Breast epithelium (tissue), 4 donors: ENCODE data around the gene CTSL. TPM values are rescaled to one million over a fixed set of nuclear protein-coding genes. Genes with fewer than 3 reads are reported as not detected.

ENCODE experiments used
- DNase-seq, 2 donors: peaks; one replicate each; pipeline ENCODE4 v3.0.0-alpha.2; 2019; ENCODE audit warnings: low spot score in 2 of 2
- H3K27ac ChIP-seq, 2 donors: fragments of 200-600 bp; sonication (generic) in 1 of 2; one replicate each; pipeline ENCODE4 v1.5.1; 2016 to 2019; ENCODE audit warnings: mild to moderate bottlenecking in 1 of 2
- H3K27me3 ChIP-seq, 2 donors: fragments of 200-600 bp; sonication (generic) in 1 of 2; one replicate each; pipeline versions ENCODE4 v1.5.1 to v1.6.0; 2017 to 2019; ENCODE audit warnings: control low read depth in 1 of 2, mild to moderate bottlenecking in 1 of 2
- H3K36me3 ChIP-seq: fragments of 200-600 bp; one replicate; pipeline ENCODE4 v1.5.1; 2019
- H3K4me1 ChIP-seq, 2 donors: fragments of 200-600 bp; sonication (generic); one replicate each; pipeline ENCODE4 v1.5.1; 2016 to 2019; ENCODE audit warnings: control low read depth in 1 of 2
- H3K4me3 ChIP-seq, 3 donors: fragments of 200-600 bp; sonication (generic); 1 replicate in 2 of 3; 2 replicates in 1 of 3; pipeline ENCODE4 v1.5.1; 2016 to 2019; ENCODE audit warnings: mild to moderate bottlenecking in 3 of 3, moderate library complexity in 2 of 3
- H3K9me3 ChIP-seq, 2 donors: fragments of 200-600 bp; sonication (generic) in 1 of 2; one replicate each; pipeline ENCODE4 v1.5.1; 2016 to 2019; ENCODE audit warnings: control low read depth in 1 of 2
- POLR2A ChIP-seq: fragments of 450-650 bp; IDR thresholded peaks from one replicate; pipeline ENCODE4 v1.6.1; 2016; ENCODE audit warnings: antibody characterized with exemption, mild to moderate bottlenecking, moderate library complexity
- POLR2AphosphoS5 ChIP-seq, 3 donors: sonication (generic); formaldehyde crosslinking; IDR thresholded peaks; one replicate each; pipeline ENCODE4 v1.6.1; 2017; ENCODE audit warnings: antibody characterized with exemption in 3 of 3
- intact Hi-C: fragments of 100-400 bp; cut with DNase I; formaldehyde crosslinking; loops from one replicate; pipeline ENCODE4 v1.15.1; 2023; ENCODE audit warnings: low total_unique reads
- total RNA-seq, 3 donors: library from RNA; depleted of rRNA; stranded (reverse); fragments of >200 nt; gene quantifications; one replicate each; pipeline ENCODE4 v1.1.0, GENCODE V29; 2016
- TF ChIP-seq, protein P1 (sequence below), 3 donors: fragments of 450-650 bp; IDR thresholded peaks; one replicate each; pipeline ENCODE4 v1.5.1; 2016 to 2017; ENCODE audit warnings: antibody characterized with exemption in 3 of 3, mild to moderate bottlenecking in 3 of 3, moderate library complexity in 3 of 3

Gene CTSL
- total RNA-seq, 3 donors from 2014 or later, result 89.0 to 147 (median 134) TPM

DNA sequence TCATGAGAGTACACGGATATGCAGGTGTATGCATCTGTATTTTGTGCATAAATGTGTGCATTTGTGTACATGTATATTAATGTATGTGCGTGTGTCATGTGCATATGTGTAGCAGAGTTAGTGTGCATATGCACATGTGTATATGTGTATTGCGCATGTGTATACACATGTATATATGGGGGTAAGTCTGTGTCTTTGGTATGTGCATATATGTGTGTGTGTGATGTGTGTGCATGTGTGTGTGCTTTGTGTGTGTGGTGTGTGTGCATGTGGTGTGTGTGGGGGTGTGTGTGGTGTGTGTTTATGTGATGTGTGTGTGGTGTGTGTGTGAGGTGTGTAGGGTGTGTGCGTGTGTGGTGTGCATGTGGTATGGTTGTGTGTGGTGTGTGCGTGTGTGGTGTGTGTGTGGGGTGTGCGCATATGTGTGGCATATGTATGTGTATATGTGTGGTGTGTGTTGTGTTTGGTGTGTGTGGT, 13.1 kb upstream of the CTSL start:
- Histone ChIP-seq H3K27me3 (no peaks in the 10 kb centered on the region), H3K4me1 (no peaks in the 10 kb centered on the region), H3K36me3 (no peaks in the 10 kb centered on the region), H3K4me3 (no peak overlapping the region), H3K27ac (peak overlapping the region; percentile 40 to 92), H3K9me3 (no peaks in the 10 kb centered on the region)
- DNase-seq, result no peak
- TF ChIP-seq, protein P1, sequence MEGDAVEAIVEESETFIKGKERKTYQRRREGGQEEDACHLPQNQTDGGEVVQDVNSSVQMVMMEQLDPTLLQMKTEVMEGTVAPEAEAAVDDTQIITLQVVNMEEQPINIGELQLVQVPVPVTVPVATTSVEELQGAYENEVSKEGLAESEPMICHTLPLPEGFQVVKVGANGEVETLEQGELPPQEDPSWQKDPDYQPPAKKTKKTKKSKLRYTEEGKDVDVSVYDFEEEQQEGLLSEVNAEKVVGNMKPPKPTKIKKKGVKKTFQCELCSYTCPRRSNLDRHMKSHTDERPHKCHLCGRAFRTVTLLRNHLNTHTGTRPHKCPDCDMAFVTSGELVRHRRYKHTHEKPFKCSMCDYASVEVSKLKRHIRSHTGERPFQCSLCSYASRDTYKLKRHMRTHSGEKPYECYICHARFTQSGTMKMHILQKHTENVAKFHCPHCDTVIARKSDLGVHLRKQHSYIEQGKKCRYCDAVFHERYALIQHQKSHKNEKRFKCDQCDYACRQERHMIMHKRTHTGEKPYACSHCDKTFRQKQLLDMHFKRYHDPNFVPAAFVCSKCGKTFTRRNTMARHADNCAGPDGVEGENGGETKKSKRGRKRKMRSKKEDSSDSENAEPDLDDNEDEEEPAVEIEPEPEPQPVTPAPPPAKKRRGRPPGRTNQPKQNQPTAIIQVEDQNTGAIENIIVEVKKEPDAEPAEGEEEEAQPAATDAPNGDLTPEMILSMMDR (IDR thresholded peaks at IDR 0.05), result no peak
- no peak for TF ChIP-seq POLR2A
- no peak for TF ChIP-seq POLR2AphosphoS5 (IDR thresholded peaks at IDR 0.05)
- intact Hi-C loops, result no loop called here

DNA sequence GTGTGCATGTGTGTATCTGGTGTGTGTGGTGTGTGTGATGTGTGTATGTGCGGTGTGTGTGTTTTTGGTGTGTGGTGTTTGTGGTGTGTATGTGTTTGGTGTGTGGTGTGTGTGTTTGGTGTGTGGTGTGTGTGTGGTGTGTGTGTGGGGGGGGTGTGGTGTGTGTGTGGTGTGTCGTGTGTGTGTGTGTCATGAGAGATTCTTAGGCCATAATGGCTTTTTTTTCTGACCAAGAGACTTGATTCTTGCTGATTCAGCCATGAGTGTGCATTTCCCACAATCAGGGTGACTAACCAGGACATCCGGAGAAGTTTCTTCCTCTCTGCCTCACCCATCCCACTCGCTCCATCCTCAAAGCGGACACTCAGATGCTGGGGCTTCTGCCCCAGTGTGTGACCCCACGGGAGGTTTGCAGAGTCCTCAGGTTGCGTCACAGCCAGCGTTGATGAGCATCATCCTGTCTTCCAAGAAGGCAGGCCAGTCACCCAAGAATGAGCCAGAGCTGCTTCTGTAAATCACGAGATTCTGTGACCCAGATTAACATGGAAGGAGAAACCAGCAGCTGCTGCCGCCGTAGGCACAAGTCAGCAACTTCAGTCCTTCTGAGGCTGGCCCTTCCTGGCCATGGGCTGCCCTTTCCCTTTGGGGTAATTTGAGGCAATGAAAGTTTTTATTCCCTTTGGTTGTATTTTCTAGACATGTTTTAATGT, 12.5 kb upstream of the CTSL start:
- Histone ChIP-seq H3K4me1 (no peaks in the 10 kb centered on the region), H3K9me3 (no peaks in the 10 kb centered on the region), H3K4me3 (no peak overlapping the region), H3K27me3 (no peaks in the 10 kb centered on the region), H3K27ac (peak overlapping the region; percentile 40 to 92), H3K36me3 (no peaks in the 10 kb centered on the region)
- intact Hi-C loops, result no loop called here
- TF ChIP-seq POLR2AphosphoS5 (IDR thresholded peaks at IDR 0.05), result peak; percentile 45 to 98 (median 68)
- TF ChIP-seq POLR2A, result no peak
- DNase-seq, result peak in 1 of 2 donors; percentile 52

GRCh38 chr9:87713988-87714330, 12.0 kb upstream of the CTSL start:
- H3K27ac ChIP-seq, result peak overlapping the region; percentile 40 to 92
- H3K27me3 ChIP-seq, result no peaks in the 10 kb centered on the region
- TF ChIP-seq POLR2AphosphoS5 (IDR thresholded peaks at IDR 0.05) (no peak), POLR2A (no peak)
- TF ChIP-seq, protein P1 (IDR thresholded peaks at IDR 0.05), result no peak
- H3K4me3 ChIP-seq, result no peak overlapping the region
- H3K9me3 ChIP-seq, result no peaks in the 10 kb centered on the region
- no peak for DNase-seq
- no peaks in the 10 kb centered on the region for H3K4me1 ChIP-seq
- H3K36me3 ChIP-seq, result no peaks in the 10 kb centered on the region
- intact Hi-C loops, result no loop called here

- H3K4me1 ChIP-seq, result no peaks in the 10 kb centered on the region
- intact Hi-C loops, result no loop called here
- no peaks in the 10 kb centered on the region for H3K27me3 ChIP-seq
- H3K9me3 ChIP-seq, result no peaks in the 10 kb centered on the region
- no peak for DNase-seq
- H3K27ac ChIP-seq, result peak overlapping the region in 1 of 2 donors; percentile 53
- no peaks in the 10 kb centered on the region for H3K36me3 ChIP-seq
- no peak overlapping the region for H3K4me3 ChIP-seq
- TF ChIP-seq POLR2AphosphoS5 (IDR thresholded peaks at IDR 0.05), result peak; percentile 21 to 68 (median 64)
- TF ChIP-seq POLR2A, result no peak
Observed at GRCh38 chr9:87714819-87715218, 11.1 kb upstream of the CTSL start.

GRCh38 chr9:87716141-87716540, 9.8 kb upstream of the CTSL start:
- Histone ChIP-seq H3K4me1 (no peaks in the 10 kb centered on the region), H3K4me3 (no peak overlapping the region), H3K27me3 (no peaks in the 10 kb centered on the region), H3K9me3 (no peaks in the 10 kb centered on the region), H3K27ac (no peak overlapping the region), H3K36me3 (no peaks in the 10 kb centered on the region)
- intact Hi-C loops, result no loop called here
- TF ChIP-seq, protein P1 (IDR thresholded peaks at IDR 0.05), result no peak
- no peak for TF ChIP-seq POLR2AphosphoS5 (IDR thresholded peaks at IDR 0.05)
- TF ChIP-seq POLR2A, result no peak
- no peak for DNase-seq

DNA sequence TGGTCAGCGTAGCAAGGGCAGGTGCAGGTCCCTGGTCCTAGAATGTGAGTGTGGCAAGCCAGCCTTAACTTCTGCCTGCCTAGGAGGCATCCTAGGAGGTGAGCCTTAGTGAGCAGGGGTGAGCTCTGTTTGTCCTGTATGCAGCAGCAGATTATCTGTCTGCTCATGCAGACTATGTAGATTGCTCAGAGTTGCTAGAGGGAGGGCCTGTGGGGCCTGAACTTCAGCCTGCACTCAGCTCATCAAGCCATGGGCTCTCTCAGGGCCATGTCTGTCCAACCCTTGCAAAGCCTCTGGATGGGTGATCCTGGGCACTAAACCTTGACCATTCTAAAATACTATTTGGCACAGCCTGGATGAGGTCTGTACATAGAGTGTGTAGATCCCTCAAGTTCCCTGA, 8.5 kb upstream of the CTSL start:
- Histone ChIP-seq H3K36me3 (no peaks in the 10 kb centered on the region), H3K9me3 (no peaks in the 10 kb centered on the region), H3K4me1 (no peaks in the 10 kb centered on the region), H3K27me3 (no peaks in the 10 kb centered on the region), H3K27ac (no peak overlapping the region), H3K4me3 (no peak overlapping the region)
- DNase-seq, result no peak
- TF ChIP-seq, protein P1 (IDR thresholded peaks at IDR 0.05), result no peak
- TF ChIP-seq POLR2A, result no peak
- no peak for TF ChIP-seq POLR2AphosphoS5 (IDR thresholded peaks at IDR 0.05)
- intact Hi-C loops, result no loop called here
